H1 (cell line): ENCODE results near the gene ZAR1. TPM values are rescaled to one million over a fixed set of nuclear protein-coding genes. Genes with fewer than 3 reads are reported as not detected.

Source experiments
- CREB1 ChIP-seq: IDR thresholded peaks from 2 replicates; pipeline ENCODE4 v1.6.1; 2012; ENCODE audit warnings: inconsistent platforms
- RBBP5 ChIP-seq: IDR thresholded peaks from 2 replicates; pipeline ENCODE4 v1.7.1; 2012; ENCODE audit warnings: low read depth, mild to moderate bottlenecking, inconsistent platforms, low read length, moderate library complexity, borderline replicate concordance
- polyA plus RNA-seq, 7 experiments: library from polyadenylated mRNA; depleted of rRNA in 3 of 7; stranded (reverse) in 5 of 7; unstranded in 2 of 7; fragments of >200 nt in 5 of 7; fragments of 200-250 nt in 2 of 7; gene quantifications; 1 replicate in 5 of 7; 2 replicates in 1 of 7; 4 replicates in 1 of 7; pipeline versions ENCODE4 v1.2.1 to v1.2.3, GENCODE V29; 2011 to 2013; ENCODE audit warnings: missing spikeins in 2 of 7, mixed read lengths in 2 of 7
- total RNA-seq: library from RNA; stranded (reverse); fragmentation: NEBNext Ultra II Directional; extraction: Animal tissue kit (Norgen Biotek cat#: 25700); gene quantifications from 2 replicates; pipeline ENCODE4 v1.2.1, GENCODE V29; 2021
- TF ChIP-seq, protein P1 (sequence below): fragments of 300-600 bp; sonication (generic); IDR thresholded peaks from 2 replicates; pipeline ENCODE4 v1.7.1; 2012; ENCODE audit warnings: low read length, moderate library complexity, mild to moderate bottlenecking, inconsistent platforms; ENCODE audit not compliant: insufficient replicate concordance

ZAR1 gene
- total and polyA plus RNA-seq, 2 of the 8 experiments (the other 6 are each of a cell fraction or from before 2014, with no cell fraction given) = 0.33 to 0.78 TPM

DNA sequence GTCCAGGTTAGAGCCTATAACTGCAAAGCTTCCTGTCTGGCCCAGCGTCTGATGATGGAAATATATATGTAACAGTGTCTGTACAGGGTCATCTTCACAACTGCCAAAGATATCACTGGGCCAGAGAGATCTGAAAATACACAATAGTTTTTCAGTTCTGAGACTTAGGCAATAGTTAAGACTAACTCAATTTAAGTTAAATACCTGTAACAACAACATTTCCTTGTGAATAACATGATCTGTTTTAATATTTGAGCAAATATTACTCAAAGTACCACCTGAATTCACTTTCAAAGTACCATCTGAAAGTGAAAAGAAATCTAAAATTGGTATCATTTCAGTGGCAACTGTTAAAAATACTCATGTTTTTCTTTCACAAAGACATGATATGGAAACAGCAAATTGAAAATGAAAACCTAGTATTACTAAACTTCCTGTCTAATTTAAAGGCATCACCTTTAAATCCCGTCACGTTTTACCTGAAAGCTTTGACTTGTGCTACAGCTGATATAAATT lies 9.6 kb downstream of the ZAR1 start (continued):
- TF ChIP-seq, protein P1, sequence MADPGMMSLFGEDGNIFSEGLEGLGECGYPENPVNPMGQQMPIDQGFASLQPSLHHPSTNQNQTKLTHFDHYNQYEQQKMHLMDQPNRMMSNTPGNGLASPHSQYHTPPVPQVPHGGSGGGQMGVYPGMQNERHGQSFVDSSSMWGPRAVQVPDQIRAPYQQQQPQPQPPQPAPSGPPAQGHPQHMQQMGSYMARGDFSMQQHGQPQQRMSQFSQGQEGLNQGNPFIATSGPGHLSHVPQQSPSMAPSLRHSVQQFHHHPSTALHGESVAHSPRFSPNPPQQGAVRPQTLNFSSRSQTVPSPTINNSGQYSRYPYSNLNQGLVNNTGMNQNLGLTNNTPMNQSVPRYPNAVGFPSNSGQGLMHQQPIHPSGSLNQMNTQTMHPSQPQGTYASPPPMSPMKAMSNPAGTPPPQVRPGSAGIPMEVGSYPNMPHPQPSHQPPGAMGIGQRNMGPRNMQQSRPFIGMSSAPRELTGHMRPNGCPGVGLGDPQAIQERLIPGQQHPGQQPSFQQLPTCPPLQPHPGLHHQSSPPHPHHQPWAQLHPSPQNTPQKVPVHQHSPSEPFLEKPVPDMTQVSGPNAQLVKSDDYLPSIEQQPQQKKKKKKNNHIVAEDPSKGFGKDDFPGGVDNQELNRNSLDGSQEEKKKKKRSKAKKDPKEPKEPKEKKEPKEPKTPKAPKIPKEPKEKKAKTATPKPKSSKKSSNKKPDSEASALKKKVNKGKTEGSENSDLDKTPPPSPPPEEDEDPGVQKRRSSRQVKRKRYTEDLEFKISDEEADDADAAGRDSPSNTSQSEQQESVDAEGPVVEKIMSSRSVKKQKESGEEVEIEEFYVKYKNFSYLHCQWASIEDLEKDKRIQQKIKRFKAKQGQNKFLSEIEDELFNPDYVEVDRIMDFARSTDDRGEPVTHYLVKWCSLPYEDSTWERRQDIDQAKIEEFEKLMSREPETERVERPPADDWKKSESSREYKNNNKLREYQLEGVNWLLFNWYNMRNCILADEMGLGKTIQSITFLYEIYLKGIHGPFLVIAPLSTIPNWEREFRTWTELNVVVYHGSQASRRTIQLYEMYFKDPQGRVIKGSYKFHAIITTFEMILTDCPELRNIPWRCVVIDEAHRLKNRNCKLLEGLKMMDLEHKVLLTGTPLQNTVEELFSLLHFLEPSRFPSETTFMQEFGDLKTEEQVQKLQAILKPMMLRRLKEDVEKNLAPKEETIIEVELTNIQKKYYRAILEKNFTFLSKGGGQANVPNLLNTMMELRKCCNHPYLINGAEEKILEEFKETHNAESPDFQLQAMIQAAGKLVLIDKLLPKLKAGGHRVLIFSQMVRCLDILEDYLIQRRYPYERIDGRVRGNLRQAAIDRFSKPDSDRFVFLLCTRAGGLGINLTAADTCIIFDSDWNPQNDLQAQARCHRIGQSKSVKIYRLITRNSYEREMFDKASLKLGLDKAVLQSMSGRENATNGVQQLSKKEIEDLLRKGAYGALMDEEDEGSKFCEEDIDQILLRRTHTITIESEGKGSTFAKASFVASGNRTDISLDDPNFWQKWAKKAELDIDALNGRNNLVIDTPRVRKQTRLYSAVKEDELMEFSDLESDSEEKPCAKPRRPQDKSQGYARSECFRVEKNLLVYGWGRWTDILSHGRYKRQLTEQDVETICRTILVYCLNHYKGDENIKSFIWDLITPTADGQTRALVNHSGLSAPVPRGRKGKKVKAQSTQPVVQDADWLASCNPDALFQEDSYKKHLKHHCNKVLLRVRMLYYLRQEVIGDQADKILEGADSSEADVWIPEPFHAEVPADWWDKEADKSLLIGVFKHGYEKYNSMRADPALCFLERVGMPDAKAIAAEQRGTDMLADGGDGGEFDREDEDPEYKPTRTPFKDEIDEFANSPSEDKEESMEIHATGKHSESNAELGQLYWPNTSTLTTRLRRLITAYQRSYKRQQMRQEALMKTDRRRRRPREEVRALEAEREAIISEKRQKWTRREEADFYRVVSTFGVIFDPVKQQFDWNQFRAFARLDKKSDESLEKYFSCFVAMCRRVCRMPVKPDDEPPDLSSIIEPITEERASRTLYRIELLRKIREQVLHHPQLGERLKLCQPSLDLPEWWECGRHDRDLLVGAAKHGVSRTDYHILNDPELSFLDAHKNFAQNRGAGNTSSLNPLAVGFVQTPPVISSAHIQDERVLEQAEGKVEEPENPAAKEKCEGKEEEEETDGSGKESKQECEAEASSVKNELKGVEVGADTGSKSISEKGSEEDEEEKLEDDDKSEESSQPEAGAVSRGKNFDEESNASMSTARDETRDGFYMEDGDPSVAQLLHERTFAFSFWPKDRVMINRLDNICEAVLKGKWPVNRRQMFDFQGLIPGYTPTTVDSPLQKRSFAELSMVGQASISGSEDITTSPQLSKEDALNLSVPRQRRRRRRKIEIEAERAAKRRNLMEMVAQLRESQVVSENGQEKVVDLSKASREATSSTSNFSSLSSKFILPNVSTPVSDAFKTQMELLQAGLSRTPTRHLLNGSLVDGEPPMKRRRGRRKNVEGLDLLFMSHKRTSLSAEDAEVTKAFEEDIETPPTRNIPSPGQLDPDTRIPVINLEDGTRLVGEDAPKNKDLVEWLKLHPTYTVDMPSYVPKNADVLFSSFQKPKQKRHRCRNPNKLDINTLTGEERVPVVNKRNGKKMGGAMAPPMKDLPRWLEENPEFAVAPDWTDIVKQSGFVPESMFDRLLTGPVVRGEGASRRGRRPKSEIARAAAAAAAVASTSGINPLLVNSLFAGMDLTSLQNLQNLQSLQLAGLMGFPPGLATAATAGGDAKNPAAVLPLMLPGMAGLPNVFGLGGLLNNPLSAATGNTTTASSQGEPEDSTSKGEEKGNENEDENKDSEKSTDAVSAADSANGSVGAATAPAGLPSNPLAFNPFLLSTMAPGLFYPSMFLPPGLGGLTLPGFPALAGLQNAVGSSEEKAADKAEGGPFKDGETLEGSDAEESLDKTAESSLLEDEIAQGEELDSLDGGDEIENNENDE = no peak
- TF ChIP-seq RBBP5 = no peak
- TF ChIP-seq CREB1 = no peak
